ENCODE measurements around the gene PTPRJ. TPM values are rescaled to one million over a fixed set of nuclear protein-coding genes. Genes with fewer than 3 reads are reported as not detected.

The PTPRJ gene
- total RNA-seq, 4 donors from 2014 or later = 4.2 to 26.2 (median 9.2) TPM

GRCh38 chr11:48085688-48086087 lies 105.3 kb downstream of the PTPRJ start:
- DNase-seq (ENCODE audit: low spot score in 2 of 2) = no peak
- TF ChIP-seq CTCF (IDR thresholded peaks at IDR 0.05) = no peak
- no peak for TF ChIP-seq POLR2A (IDR thresholded peaks at IDR 0.05)
- WGBS, 2 donors = 93 to 96% methylated on average over 4 of the region's 4 CpGs
- H3K4me3 ChIP-seq (ENCODE audit: low read depth, poor library complexity, severe bottlenecking) = no peak overlapping the region
- intact Hi-C loops (cut with DNase I; ENCODE audit: low total_unique reads) = no loop called here

- DNase-seq (ENCODE audit: low spot score in 2 of 2) = no peak
- 85 to 98% methylated on average over 2 of the region's 2 CpGs for WGBS, 2 donors
- intact Hi-C loops (cut with DNase I; ENCODE audit: low total_unique reads) = no loop called here
- no peak overlapping the region for H3K4me3 ChIP-seq (ENCODE audit: low read depth, poor library complexity, severe bottlenecking)
- no peak for TF ChIP-seq CTCF (IDR thresholded peaks at IDR 0.05)
- TF ChIP-seq POLR2A (IDR thresholded peaks at IDR 0.05) = no peak
Observed at GRCh38 chr11:48087422-48087821, 107.1 kb downstream of the PTPRJ start.

GRCh38 chr11:48087974-48088681 lies 107.8 kb downstream of the PTPRJ start:
- 37 to 48% methylated on average over 6 of the region's 6 CpGs for WGBS, 2 donors
- TF ChIP-seq CTCF (IDR thresholded peaks at IDR 0.05) (no peak), POLR2A (IDR thresholded peaks at IDR 0.05) (no peak)
- H3K4me3 ChIP-seq (ENCODE audit: low read depth, poor library complexity, severe bottlenecking) = no peak overlapping the region
- peak in 1 of 2 donors; percentile 85 for DNase-seq (ENCODE audit: low spot score in 2 of 2)
- intact Hi-C loops (cut with DNase I; ENCODE audit: low total_unique reads) = no loop called here

GRCh38 chr11:48088682-48089050 lies 108.3 kb downstream of the PTPRJ start:
- TF ChIP-seq POLR2A (IDR thresholded peaks at IDR 0.05) (no peak), CTCF (IDR thresholded peaks at IDR 0.05) (no peak)
- no peak overlapping the region for H3K4me3 ChIP-seq (ENCODE audit: low read depth, poor library complexity, severe bottlenecking)
- 55 to 64% methylated on average over 6 of the region's 6 CpGs for WGBS, 2 donors
- intact Hi-C loops (cut with DNase I; ENCODE audit: low total_unique reads) = no loop called here
- DNase-seq (ENCODE audit: low spot score in 2 of 2) = no peak

- H3K4me3 ChIP-seq (ENCODE audit: low read depth, poor library complexity, severe bottlenecking) = no peak overlapping the region
- no peak for DNase-seq (ENCODE audit: low spot score in 2 of 2)
- WGBS, 2 donors = 84 to 91% methylated on average over 8 of the region's 8 CpGs
- TF ChIP-seq CTCF (IDR thresholded peaks at IDR 0.05) = no peak
- TF ChIP-seq POLR2A (IDR thresholded peaks at IDR 0.05) = no peak
- intact Hi-C loops (cut with DNase I; ENCODE audit: low total_unique reads) = no loop called here
Observed at GRCh38 chr11:48090174-48090573, 109.8 kb downstream of the PTPRJ start.
